Right lobe of liver (tissue), 4 donors: Measurements from ENCODE around the gene LRFN3.
"Not testable (repeated sequence)": the region's sequence is repeated elsewhere in the genome, so short reads cannot be mapped to it uniquely, and the experiment has no call there.

Experiments
- POLR2A ChIP-seq: fragments of 450-650 bp; IDR thresholded peaks from one replicate; pipeline ENCODE4 v1.6.1; 2017; ENCODE audit warnings: antibody characterized with exemption, mild to moderate bottlenecking
- TF ChIP-seq, protein P1 (sequence below), 4 donors: fragments of 200-600 bp in 3 of 4; fragments of 450-650 bp in 1 of 4; IDR thresholded peaks; one replicate each; pipeline versions ENCODE4 v1.5.1 to v1.8.0; 2016 to 2022; ENCODE audit warnings: antibody characterized with exemption in 4 of 4, mild to moderate bottlenecking in 2 of 4
- donor health status: DM: no; HTN: no; CAD: no.
- donor health status: DM: no; HTN: no; CAD: no.
- donor health status: DM: no; HTN: yes; CAD: no.

DNA sequence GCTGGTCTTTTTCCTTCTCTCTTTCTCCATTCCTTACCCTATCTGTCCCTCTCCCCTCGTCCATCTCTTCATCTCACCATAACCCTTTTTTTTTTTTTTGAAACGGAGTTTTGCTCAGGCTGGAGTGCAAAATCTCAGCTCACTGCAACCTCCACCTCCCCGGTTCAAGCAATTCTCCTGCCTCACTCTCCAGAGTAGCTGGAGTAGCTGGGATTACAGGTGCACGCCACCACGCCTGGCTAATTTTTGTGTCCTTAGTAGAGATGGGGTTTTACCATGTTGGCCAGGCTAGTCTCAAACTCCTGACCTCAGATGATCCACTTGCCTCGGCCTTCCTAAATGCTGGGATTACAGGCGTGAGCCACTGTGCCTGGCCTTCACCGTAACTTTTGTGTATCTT lies 21.2 kb downstream of the LRFN3 start:
- TF ChIP-seq, protein P1, sequence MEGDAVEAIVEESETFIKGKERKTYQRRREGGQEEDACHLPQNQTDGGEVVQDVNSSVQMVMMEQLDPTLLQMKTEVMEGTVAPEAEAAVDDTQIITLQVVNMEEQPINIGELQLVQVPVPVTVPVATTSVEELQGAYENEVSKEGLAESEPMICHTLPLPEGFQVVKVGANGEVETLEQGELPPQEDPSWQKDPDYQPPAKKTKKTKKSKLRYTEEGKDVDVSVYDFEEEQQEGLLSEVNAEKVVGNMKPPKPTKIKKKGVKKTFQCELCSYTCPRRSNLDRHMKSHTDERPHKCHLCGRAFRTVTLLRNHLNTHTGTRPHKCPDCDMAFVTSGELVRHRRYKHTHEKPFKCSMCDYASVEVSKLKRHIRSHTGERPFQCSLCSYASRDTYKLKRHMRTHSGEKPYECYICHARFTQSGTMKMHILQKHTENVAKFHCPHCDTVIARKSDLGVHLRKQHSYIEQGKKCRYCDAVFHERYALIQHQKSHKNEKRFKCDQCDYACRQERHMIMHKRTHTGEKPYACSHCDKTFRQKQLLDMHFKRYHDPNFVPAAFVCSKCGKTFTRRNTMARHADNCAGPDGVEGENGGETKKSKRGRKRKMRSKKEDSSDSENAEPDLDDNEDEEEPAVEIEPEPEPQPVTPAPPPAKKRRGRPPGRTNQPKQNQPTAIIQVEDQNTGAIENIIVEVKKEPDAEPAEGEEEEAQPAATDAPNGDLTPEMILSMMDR (IDR thresholded peaks at IDR 0.05), result not testable (repeated sequence)
- not testable (repeated sequence) for TF ChIP-seq POLR2A
